Ureter (tissue), 1 donor: ENCODE results near the gene PRELP. TPM values are rescaled to one million over a fixed set of nuclear protein-coding genes. Genes with fewer than 3 reads are reported as not detected.

Source experiments
- DNase-seq: peaks from one replicate; pipeline ENCODE4 v3.0.0-alpha.2; 2020; ENCODE audit warnings: low spot score
- total RNA-seq: library from RNA; stranded (reverse); gene quantifications from one replicate; pipeline ENCODE4 v1.2.4, GENCODE V29; 2023
- donor health status: DM: yes; HTN: yes; CAD: no.

Gene PRELP
- total RNA-seq, 1 donor from 2014 or later = 128 TPM

GRCh38 chr1:203524152-203524551, 48.5 kb downstream of the PRELP start:
- no peak for DNase-seq

- DNase-seq = no peak
These were observed 49.2 kb downstream of the PRELP start for GRCh38 chr1:203524824-203525223.

GRCh38 chr1:203525685-203526084, 50.1 kb downstream of the PRELP start:
- no peak for DNase-seq

- no peak for DNase-seq
These were observed 50.5 kb downstream of the PRELP start for GRCh38 chr1:203526130-203526529.

- no peak for DNase-seq
These were observed 51.0 kb downstream of the PRELP start for GRCh38 chr1:203526572-203526971.

GRCh38 chr1:203527013-203527412, 51.4 kb downstream of the PRELP start:
- DNase-seq = no peak

GRCh38 chr1:203528063-203528462, 52.5 kb downstream of the PRELP start:
- no peak for DNase-seq

GRCh38 chr1:203528976-203529835, 53.6 kb downstream of the PRELP start:
- no peak for DNase-seq

GRCh38 chr1:203531063-203531462, 55.5 kb downstream of the PRELP start:
- DNase-seq = no peak

GRCh38 chr1:203534012-203534411, 58.4 kb downstream of the PRELP start:
- no peak for DNase-seq

GRCh38 chr1:203534526-203534925, 58.9 kb downstream of the PRELP start:
- peak; percentile 59 for DNase-seq

GRCh38 chr1:203536575-203536974, 61.0 kb downstream of the PRELP start:
- DNase-seq = no peak

GRCh38 chr1:203536980-203537455, 61.4 kb downstream of the PRELP start:
- DNase-seq = peak; percentile 68

GRCh38 chr1:203537806-203538464, 62.3 kb downstream of the PRELP start:
- DNase-seq = peak; percentile 64

- no peak for DNase-seq
These were observed 63.1 kb downstream of the PRELP start for GRCh38 chr1:203538726-203539125.

- no peak for DNase-seq
These were observed 64.4 kb downstream of the PRELP start for GRCh38 chr1:203539831-203540546.

Other genes with a start within 250 kb of the PRELP start
- 6.6 TPM for gene CHIT1, start 246.1 kb upstream of the PRELP start, total RNA-seq
- 199 TPM for gene BTG2, start 170.3 kb upstream of the PRELP start, total RNA-seq
- 59.0 TPM for gene FMOD, start 124.7 kb upstream of the PRELP start, total RNA-seq
- gene OPTC, start 18.3 kb downstream of the PRELP start, total RNA-seq = not detected
- gene ATP2B4, start 151.0 kb downstream of the PRELP start, total RNA-seq = 141 TPM